Activated CD8-positive, alpha-beta T cell treated with anti-CD3 and anti-CD28 coated beads, Interleukin-2, amount 10 ng/mL, durations not matched to agents 7 days and 5 days (primary cell): ENCODE results near the gene MFAP2. TPM values are rescaled to one million over a fixed set of nuclear protein-coding genes. Genes with fewer than 3 reads are reported as not detected.
"Not testable (repeated sequence)": the region's sequence is repeated elsewhere in the genome, so short reads cannot be mapped to it uniquely, and the experiment has no call there.

ENCODE experiments used
- ATAC-seq: fragments of 150-1000 bp; cut with Tn5 transposase; one replicate; pipeline ENCODE4 v1.10.0; 2021; ENCODE audit warnings: moderate library complexity
- CTCF ChIA-PET: fragments of 350-600 bp; sonication (Branson Sonifier 250); formaldehyde crosslinking; loops from one replicate; lab custom pipeline; 2021; ENCODE audit warnings: antibody characterized with exemption; lab: Charles Lee
- POLR2A ChIA-PET: fragments of 350-600 bp; sonication (Branson Sonifier 250); formaldehyde crosslinking; loops from one replicate; lab custom pipeline; 2021; ENCODE audit warnings: antibody characterized with exemption; lab: Charles Lee
- DNase-seq: peaks from one replicate; pipeline ENCODE4 v3.0.0-alpha.2; 2020
- H3K27ac Mint-ChIP-seq: one replicate; pipeline ENCODE4 v1.8.0; 2021; ENCODE audit warnings: mild to moderate bottlenecking, mixed read lengths
- H3K27me3 Mint-ChIP-seq: one replicate; pipeline ENCODE4 v1.8.0; 2021; ENCODE audit warnings: low read depth, mixed read lengths
- H3K36me3 Mint-ChIP-seq: one replicate; pipeline ENCODE4 v1.8.0; 2021; ENCODE audit warnings: low read depth, mixed read lengths
- H3K4me1 Mint-ChIP-seq: one replicate; pipeline ENCODE4 v1.8.0; 2021; ENCODE audit warnings: low read depth, mixed read lengths
- H3K4me3 Mint-ChIP-seq: one replicate; pipeline ENCODE4 v1.8.0; 2021; ENCODE audit warnings: mild to moderate bottlenecking, mixed read lengths
- H3K9me3 Mint-ChIP-seq: one replicate; pipeline ENCODE4 v1.8.0; 2022; ENCODE audit warnings: mixed read lengths; ENCODE audit not compliant: insufficient read depth
- total RNA-seq, 2 experiments: library from RNA; stranded (reverse); gene quantifications; one replicate each; pipeline ENCODE4 v1.2.3, GENCODE V29; 2021

MFAP2 gene
- total RNA-seq, 2 experiments from 2014 or later: not detected

- H3K27ac Mint-ChIP-seq: no peak overlapping the region
- CTCF ChIA-PET: interaction anchor here (1.7 kb wide), 1 partner anchor 88 kb away, joined by 7 read pairs; no protein-coding TSS in a partner anchor
- no peaks in the 10 kb centered on the region for H3K27me3 Mint-ChIP-seq
Observed at GRCh38 chr1:16957731-16958130, 22.7 kb downstream of the MFAP2 start.

GRCh38 chr1:16956775-16957174 is 23.6 kb downstream of the MFAP2 start:
- no peak overlapping the region for H3K4me3 Mint-ChIP-seq
- H3K27ac Mint-ChIP-seq: no peak overlapping the region
- ChIA-PET CTCF (interaction anchor here (1.1 to 1.7 kb wide), 2 partner anchors 76 to 89 kb away, joined by 3 to 7 read pairs; no protein-coding TSS in a partner anchor), POLR2A (no interaction called here)
- ATAC-seq (no peak), DNase-seq (no peak)
- no peaks in the 10 kb centered on the region for H3K36me3 Mint-ChIP-seq
- H3K4me1 Mint-ChIP-seq: peaks cover 12% of the 10 kb centered on the region
- no peaks in the 10 kb centered on the region for H3K27me3 Mint-ChIP-seq
- H3K9me3 Mint-ChIP-seq: no peaks in the 10 kb centered on the region

More at GRCh38 chr1:16957731-16958130, 22.7 kb downstream of the MFAP2 start:
- Mint-ChIP-seq H3K4me1 (peaks cover 12% of the 10 kb centered on the region), H3K9me3 (no peaks in the 10 kb centered on the region), H3K4me3 (no peak overlapping the region), H3K36me3 (no peaks in the 10 kb centered on the region)
- POLR2A ChIA-PET: no interaction called here
- DNase-seq (no peak), ATAC-seq (no peak)

GRCh38 chr1:16955186-16955585 is 25.2 kb downstream of the MFAP2 start:
- ChIA-PET POLR2A (no interaction called here), CTCF (interaction anchor here (1.1 kb wide), 1 partner anchor 12 kb away, joined by 3 read pairs; no protein-coding TSS in a partner anchor)
- H3K36me3 Mint-ChIP-seq: no peaks in the 10 kb centered on the region
- H3K4me3 Mint-ChIP-seq: no peak overlapping the region
- no peak for DNase-seq
- no peak overlapping the region for H3K27ac Mint-ChIP-seq
- peaks cover under 1% of the 10 kb centered on the region for H3K4me1 Mint-ChIP-seq
- H3K9me3 Mint-ChIP-seq: no peaks in the 10 kb centered on the region
- H3K27me3 Mint-ChIP-seq: no peaks in the 10 kb centered on the region
- ATAC-seq: no peak

- no peaks in the 10 kb centered on the region for H3K27me3 Mint-ChIP-seq
- no peaks in the 10 kb centered on the region for H3K9me3 Mint-ChIP-seq
- no peak for ATAC-seq
- H3K27ac Mint-ChIP-seq: no peak overlapping the region
- H3K36me3 Mint-ChIP-seq: no peaks in the 10 kb centered on the region
- H3K4me3 Mint-ChIP-seq: no peak overlapping the region
- no peak for DNase-seq
- CTCF ChIA-PET: no interaction called here
- H3K4me1 Mint-ChIP-seq: no peaks in the 10 kb centered on the region
- POLR2A ChIA-PET: no interaction called here
Observed at GRCh38 chr1:16954579-16954978, 25.8 kb downstream of the MFAP2 start.

DNA sequence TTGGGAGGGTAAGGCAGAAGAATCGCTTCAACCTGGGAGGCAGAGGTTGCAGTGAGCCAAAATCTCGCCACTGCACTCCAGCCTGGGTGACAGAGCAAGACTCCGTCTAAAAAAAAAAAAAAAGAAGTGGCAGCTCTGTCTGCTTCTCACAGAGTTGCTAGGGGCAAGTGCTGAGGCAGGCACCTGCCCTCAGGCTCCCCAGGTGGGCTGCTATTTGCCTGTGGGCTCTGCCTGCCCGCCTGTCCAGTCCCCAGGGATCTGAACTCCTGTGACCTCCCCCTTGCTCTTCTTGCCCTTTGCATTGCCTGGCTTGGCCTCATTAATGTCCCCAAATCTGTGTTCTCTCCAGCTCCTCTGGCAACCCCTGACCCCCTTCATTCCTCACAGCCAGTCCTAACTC is 28.0 kb downstream of the MFAP2 start:
- H3K9me3 Mint-ChIP-seq, H3K4me3 Mint-ChIP-seq, H3K27ac Mint-ChIP-seq, H3K27me3 Mint-ChIP-seq, ATAC-seq, H3K4me1 Mint-ChIP-seq, DNase-seq, H3K36me3 Mint-ChIP-seq: not testable (repeated sequence)
- POLR2A ChIA-PET: interaction anchor here (1.0 kb wide), 1 partner anchor 47 kb away, joined by 3 read pairs; no protein-coding TSS in a partner anchor
- CTCF ChIA-PET: interaction anchor here (0.6 to 3.8 kb wide), 16 partner anchors 9 to 340 kb away, joined by 3 to 37 read pairs (median 4); partner anchors contain the start of gene NBPF1

- H3K27ac Mint-ChIP-seq, H3K27me3 Mint-ChIP-seq, ATAC-seq, H3K36me3 Mint-ChIP-seq, H3K4me3 Mint-ChIP-seq, POLR2A ChIA-PET, DNase-seq, H3K4me1 Mint-ChIP-seq, H3K9me3 Mint-ChIP-seq: not testable (repeated sequence)
- CTCF ChIA-PET: interaction anchor here (1.7 to 3.9 kb wide), 3 partner anchors 11 to 97 kb away, joined by 4 to 29 read pairs (median 18); partner anchors contain the start of gene CROCC
Observed at GRCh38 chr1:16949026-16949425, 31.4 kb downstream of the MFAP2 start.

DNA sequence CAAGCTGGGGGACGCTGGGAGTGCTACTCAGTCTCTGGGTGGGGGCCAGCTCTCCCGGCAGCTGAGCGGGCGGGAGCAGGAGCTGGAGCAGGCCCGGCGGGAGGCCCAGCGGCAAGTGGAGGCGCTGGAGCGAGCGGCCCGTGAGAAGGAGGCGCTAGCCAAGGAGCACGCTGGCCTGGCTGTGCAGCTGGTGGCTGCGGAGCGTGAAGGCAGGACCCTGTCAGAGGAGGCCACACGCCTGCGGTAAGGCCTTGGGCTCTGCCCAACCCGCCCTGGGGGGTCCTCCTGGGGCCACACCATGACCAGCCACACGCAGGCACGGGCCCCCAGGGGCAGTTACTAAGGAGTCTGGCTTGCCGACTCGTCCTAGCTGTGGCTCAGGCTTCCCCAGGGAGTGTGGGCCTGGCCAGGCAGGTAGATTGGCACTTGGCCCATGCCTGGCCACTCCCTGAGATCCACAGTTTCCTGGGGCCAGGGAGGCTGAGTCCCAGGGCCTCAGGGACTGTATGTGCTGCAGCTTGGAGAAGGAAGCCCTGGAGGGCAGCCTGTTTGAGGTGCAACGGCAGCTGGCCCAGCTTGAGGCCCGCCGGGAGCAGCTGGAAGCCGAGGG is 32.0 kb downstream of the MFAP2 start:
- H3K4me3 Mint-ChIP-seq, DNase-seq, ATAC-seq, POLR2A ChIA-PET, H3K27me3 Mint-ChIP-seq, H3K9me3 Mint-ChIP-seq, H3K4me1 Mint-ChIP-seq, H3K36me3 Mint-ChIP-seq, H3K27ac Mint-ChIP-seq: not testable (repeated sequence)
- CTCF ChIA-PET: interaction anchor here (0.9 to 3.9 kb wide), 2 partner anchors 12 to 96 kb away, joined by 3 to 18 read pairs; no protein-coding TSS in a partner anchor

GRCh38 chr1:16946646-16947045 is 33.8 kb downstream of the MFAP2 start:
- no peak for ATAC-seq
- H3K27ac Mint-ChIP-seq: no peak overlapping the region
- POLR2A ChIA-PET: no interaction called here

DNA sequence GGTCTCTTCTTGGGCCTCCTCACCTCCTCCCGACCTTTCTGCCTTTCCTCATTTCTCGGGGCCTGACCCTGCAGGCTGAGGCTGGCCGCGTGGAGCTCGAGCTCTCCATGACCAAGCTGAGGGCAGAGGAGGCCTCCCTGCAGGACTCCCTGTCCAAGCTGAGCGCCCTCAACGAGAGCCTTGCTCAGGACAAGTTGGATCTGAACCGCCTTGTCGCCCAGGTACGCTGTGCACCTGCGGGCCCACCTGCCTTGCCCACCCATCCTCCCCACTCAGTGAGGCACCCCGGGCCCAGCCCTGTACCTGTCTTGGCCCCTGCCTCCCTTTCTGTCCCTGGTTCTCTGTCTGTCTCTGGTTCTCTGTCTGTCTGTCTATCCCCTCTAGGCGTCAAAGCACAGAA is 34.2 kb downstream of the MFAP2 start:
- H3K9me3 Mint-ChIP-seq, DNase-seq, H3K36me3 Mint-ChIP-seq, H3K27me3 Mint-ChIP-seq, POLR2A ChIA-PET, H3K4me1 Mint-ChIP-seq, ATAC-seq, H3K27ac Mint-ChIP-seq, H3K4me3 Mint-ChIP-seq: not testable (repeated sequence)
- CTCF ChIA-PET: interaction anchor here (3.9 kb wide), 1 partner anchor 14 kb away, joined by 18 read pairs; no protein-coding TSS in a partner anchor

More at GRCh38 chr1:16946646-16947045, 33.8 kb downstream of the MFAP2 start:
- CTCF ChIA-PET: interaction anchor here (3.9 kb wide), 1 partner anchor 14 kb away, joined by 18 read pairs; no protein-coding TSS in a partner anchor
- Mint-ChIP-seq H3K4me1 (no peaks in the 10 kb centered on the region), H3K36me3 (no peaks in the 10 kb centered on the region), H3K27me3 (no peaks in the 10 kb centered on the region), H3K9me3 (no peaks in the 10 kb centered on the region), H3K4me3 (no peak overlapping the region)
- no peak for DNase-seq

DNA sequence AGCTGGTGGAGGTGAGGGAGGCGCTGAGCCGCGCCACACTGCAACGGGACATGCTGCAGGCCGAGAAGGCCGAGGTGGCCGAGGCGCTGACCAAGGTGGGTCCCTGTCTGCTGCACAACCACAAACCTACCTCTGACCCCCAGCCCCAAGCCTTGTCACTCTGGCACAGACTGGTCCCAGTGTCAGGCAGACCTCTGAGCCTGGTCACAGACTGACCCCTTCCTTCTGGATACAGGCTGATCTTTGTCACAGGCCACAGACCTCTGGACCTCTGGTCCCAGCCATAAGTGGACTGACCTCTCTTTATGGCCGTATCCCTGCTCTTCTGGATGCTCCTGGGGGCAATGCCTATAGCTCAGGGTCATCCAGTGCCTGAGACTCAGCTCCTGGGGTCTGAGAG is 34.9 kb downstream of the MFAP2 start:
- H3K27me3 Mint-ChIP-seq, H3K4me1 Mint-ChIP-seq, DNase-seq, H3K27ac Mint-ChIP-seq, H3K9me3 Mint-ChIP-seq, H3K36me3 Mint-ChIP-seq, H3K4me3 Mint-ChIP-seq, POLR2A ChIA-PET: not testable (repeated sequence)
- CTCF ChIA-PET: interaction anchor here (0.8 kb wide), 1 partner anchor 15 kb away, joined by 4 read pairs; no protein-coding TSS in a partner anchor
- peak; percentile 21 for ATAC-seq

DNA sequence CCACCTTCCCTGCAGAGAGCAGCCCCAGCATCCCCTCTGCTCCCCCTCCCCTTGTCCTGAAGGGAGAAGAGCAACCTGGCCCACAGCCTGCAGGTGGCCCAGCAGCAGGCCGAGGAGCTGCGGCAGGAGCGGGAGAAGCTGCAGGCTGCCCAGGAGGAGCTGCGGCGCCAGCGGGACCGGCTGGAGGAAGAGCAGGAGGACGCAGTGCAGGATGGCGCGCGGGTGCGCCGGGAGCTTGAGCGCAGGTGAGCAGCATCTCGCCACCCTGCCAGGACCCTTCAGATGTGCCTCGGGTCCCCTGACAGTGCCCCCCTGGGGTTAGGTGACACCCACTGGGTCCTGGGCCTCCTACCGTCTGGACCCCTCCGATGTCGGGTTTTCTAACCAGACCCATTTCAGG is 36.4 kb downstream of the MFAP2 start:
- no peak for ATAC-seq
- Mint-ChIP-seq H3K27me3 (no peaks in the 10 kb centered on the region), H3K9me3 (no peaks in the 10 kb centered on the region), H3K4me1 (no peaks in the 10 kb centered on the region), H3K27ac (no peak overlapping the region), H3K4me3 (no peak overlapping the region), H3K36me3 (no peaks in the 10 kb centered on the region)
- no peak for DNase-seq
- CTCF ChIA-PET: no interaction called here
- POLR2A ChIA-PET: no interaction called here

DNA sequence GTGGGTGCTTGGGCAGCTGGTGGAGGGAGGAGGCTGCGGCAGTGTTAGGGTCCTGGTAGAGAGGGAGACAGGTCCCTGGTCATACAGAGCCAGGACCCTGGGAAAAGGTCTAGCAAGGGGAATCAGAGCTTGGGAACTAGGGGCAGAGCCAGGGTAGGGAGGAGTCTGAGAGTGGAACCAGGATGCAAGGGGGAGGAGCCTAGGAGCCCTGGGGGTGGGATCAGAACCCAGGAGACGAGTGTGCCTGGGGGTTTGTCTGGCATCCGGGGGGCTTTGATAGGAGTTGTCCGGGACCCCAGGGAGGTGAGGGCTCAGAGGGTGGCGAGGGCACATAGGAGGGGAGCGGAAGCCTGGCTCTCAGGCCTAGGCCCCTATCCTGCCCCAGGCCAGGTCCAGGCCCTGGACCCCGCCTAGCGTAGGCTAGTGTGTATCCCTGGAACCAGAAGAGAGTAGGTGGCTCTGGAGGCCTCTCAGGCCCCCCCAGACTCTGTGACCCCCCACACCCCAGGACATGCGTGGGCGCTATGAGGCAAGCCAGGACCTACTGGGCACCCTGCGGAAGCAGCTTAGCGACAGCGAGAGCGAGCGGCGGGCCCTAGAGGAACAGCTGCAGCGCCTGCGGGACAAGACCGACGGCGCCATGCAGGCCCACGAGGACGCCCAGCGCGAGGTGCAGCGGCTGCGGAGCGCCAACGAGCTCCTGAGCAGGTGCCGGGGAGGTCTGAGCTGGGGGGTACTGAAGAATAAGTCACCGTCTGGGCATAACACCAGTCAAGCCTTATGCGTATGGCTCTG is 40.8 kb downstream of the MFAP2 start:
- H3K27ac Mint-ChIP-seq, POLR2A ChIA-PET, CTCF ChIA-PET, H3K4me1 Mint-ChIP-seq, H3K36me3 Mint-ChIP-seq, H3K9me3 Mint-ChIP-seq, H3K4me3 Mint-ChIP-seq, H3K27me3 Mint-ChIP-seq, ATAC-seq, DNase-seq: not testable (repeated sequence)
